IMR-90 (cell line): ENCODE measurements around the gene FOXN3.

ENCODE experiments used
- CEBPB ChIP-seq: IDR thresholded peaks from 2 replicates; pipeline ENCODE4 v1.6.1; 2012; ENCODE audit warnings: low read depth, low read length, improper control_type of control experiment
- CTCF ChIP-seq: conservative IDR thresholded peaks from 2 replicates; pipeline ENCODE4 v1.5.1; 2012; ENCODE audit warnings: mild to moderate bottlenecking, low read depth, low read length, improper control_type of control experiment
- MAZ ChIP-seq: IDR thresholded peaks from 2 replicates; pipeline ENCODE4 v1.6.1; 2012; ENCODE audit warnings: low read depth, mild to moderate bottlenecking, low read length, improper control_type of control experiment, moderate library complexity, borderline replicate concordance
- MXI1 ChIP-seq: IDR thresholded peaks from 2 replicates; pipeline ENCODE4 v1.6.1; 2012; ENCODE audit warnings: low read depth, mild to moderate bottlenecking, low read length, moderate library complexity, borderline replicate concordance
- POLR2A ChIP-seq: IDR thresholded peaks from 2 replicates; pipeline ENCODE4 v1.6.1; 2012; ENCODE audit warnings: mild to moderate bottlenecking, low read depth, low read length
- SMC3 ChIP-seq: fragments of 150-350 bp; IDR thresholded peaks from 2 replicates; pipeline ENCODE4 v1.6.1; 2016; ENCODE audit warnings: low read depth, mild to moderate bottlenecking, antibody characterized with exemption, low read length, moderate library complexity
- USF2 ChIP-seq: fragments of 150-350 bp; IDR thresholded peaks from 2 replicates; pipeline ENCODE4 v1.6.1; 2017; ENCODE audit warnings: mild to moderate bottlenecking, antibody characterized with exemption, low read length, low read depth
- TF ChIP-seq, protein P1 (sequence below): fragments of 150-350 bp; IDR thresholded peaks from 2 replicates; pipeline ENCODE4 v1.6.1; 2016; ENCODE audit warnings: low read depth, mild to moderate bottlenecking, low read length, moderate library complexity, borderline replicate concordance

- TF ChIP-seq CTCF (no peak), SMC3 (no peak), POLR2A (no peak), CEBPB (no peak), USF2 (no peak), MAZ (no peak), MXI1 (no peak)
- TF ChIP-seq, protein P1, sequence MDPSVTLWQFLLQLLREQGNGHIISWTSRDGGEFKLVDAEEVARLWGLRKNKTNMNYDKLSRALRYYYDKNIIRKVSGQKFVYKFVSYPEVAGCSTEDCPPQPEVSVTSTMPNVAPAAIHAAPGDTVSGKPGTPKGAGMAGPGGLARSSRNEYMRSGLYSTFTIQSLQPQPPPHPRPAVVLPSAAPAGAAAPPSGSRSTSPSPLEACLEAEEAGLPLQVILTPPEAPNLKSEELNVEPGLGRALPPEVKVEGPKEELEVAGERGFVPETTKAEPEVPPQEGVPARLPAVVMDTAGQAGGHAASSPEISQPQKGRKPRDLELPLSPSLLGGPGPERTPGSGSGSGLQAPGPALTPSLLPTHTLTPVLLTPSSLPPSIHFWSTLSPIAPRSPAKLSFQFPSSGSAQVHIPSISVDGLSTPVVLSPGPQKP = no peak
Measured at GRCh38 chr14:89136587-89136986, 280.4 kb downstream of the FOXN3 start.
